Vagina (tissue), 2 donors: ENCODE measurements around the gene TSC1. TPM values are rescaled to one million over a fixed set of nuclear protein-coding genes. Genes with fewer than 3 reads are reported as not detected.

Source experiments
- DNase-seq, 2 donors: peaks; one replicate each; pipeline ENCODE4 v3.0.0-alpha.2; 2017; ENCODE audit errors: extremely low spot score in 2 of 2
- H3K27ac ChIP-seq: fragments of 200-600 bp; sonication (generic); one replicate; pipeline ENCODE4 v1.5.1; 2019
- H3K27me3 ChIP-seq: fragments of 200-600 bp; sonication (generic); one replicate; pipeline ENCODE4 v1.5.1; 2019
- H3K36me3 ChIP-seq, 2 donors: fragments of 200-600 bp; sonication (generic); one replicate each; pipeline ENCODE4 v1.5.1; 2017 to 2019
- H3K4me1 ChIP-seq: fragments of 200-600 bp; sonication (generic); one replicate; pipeline ENCODE4 v1.5.1; 2019
- H3K4me3 ChIP-seq, 2 donors: fragments of 200-600 bp; sonication (generic); 1 replicate in 1 of 2; 2 replicates in 1 of 2; pipeline ENCODE4 v1.5.1; 2016 to 2019
- H3K9me3 ChIP-seq: fragments of 200-600 bp; sonication (generic); one replicate; pipeline ENCODE4 v1.5.1; 2019
- POLR2A ChIP-seq, 2 donors: fragments of 450-650 bp; IDR thresholded peaks; one replicate each; pipeline ENCODE4 v1.6.1; 2017; ENCODE audit warnings: antibody characterized with exemption in 2 of 2, mild to moderate bottlenecking in 2 of 2, moderate library complexity in 2 of 2
- POLR2AphosphoS5 ChIP-seq, 2 donors: sonication (generic); formaldehyde crosslinking; IDR thresholded peaks; one replicate each; pipeline ENCODE4 v1.9.0; 2017; ENCODE audit warnings: antibody characterized with exemption in 2 of 2, mild to moderate bottlenecking in 2 of 2, low read depth in 1 of 2; ENCODE audit not compliant: insufficient read depth in 1 of 2
- intact Hi-C: fragments of 100-400 bp; cut with DNase I; formaldehyde crosslinking; loops from one replicate; pipeline ENCODE4 v1.15.1; 2023
- total RNA-seq: library from RNA; depleted of rRNA; stranded (reverse); fragments of >200 nt; gene quantifications from one replicate; pipeline ENCODE4 v1.2.3, GENCODE V29; 2016
- TF ChIP-seq, protein P1 (sequence below), 3 experiments: fragments of 450-650 bp in 2 of 3; fragments of 200-600 bp in 1 of 3; sonication (generic) in 1 of 3; IDR thresholded peaks; one replicate each; pipeline ENCODE4 v1.5.1; 2017 to 2019; ENCODE audit warnings: antibody characterized with exemption in 3 of 3, mild to moderate bottlenecking in 2 of 3, moderate library complexity in 2 of 3

The TSC1 gene
- total RNA-seq, 1 donor from 2014 or later, result 56.2 TPM

GRCh38 chr9:132939169-132939568 is 5.2 kb downstream of the TSC1 start:
- TF ChIP-seq POLR2AphosphoS5 (IDR thresholded peaks at IDR 0.05; ENCODE audit: insufficient read depth in 1 of 2, low read depth in 1 of 2) (no peak), POLR2A (IDR thresholded peaks at IDR 0.05) (no peak)
- TF ChIP-seq, protein P1, sequence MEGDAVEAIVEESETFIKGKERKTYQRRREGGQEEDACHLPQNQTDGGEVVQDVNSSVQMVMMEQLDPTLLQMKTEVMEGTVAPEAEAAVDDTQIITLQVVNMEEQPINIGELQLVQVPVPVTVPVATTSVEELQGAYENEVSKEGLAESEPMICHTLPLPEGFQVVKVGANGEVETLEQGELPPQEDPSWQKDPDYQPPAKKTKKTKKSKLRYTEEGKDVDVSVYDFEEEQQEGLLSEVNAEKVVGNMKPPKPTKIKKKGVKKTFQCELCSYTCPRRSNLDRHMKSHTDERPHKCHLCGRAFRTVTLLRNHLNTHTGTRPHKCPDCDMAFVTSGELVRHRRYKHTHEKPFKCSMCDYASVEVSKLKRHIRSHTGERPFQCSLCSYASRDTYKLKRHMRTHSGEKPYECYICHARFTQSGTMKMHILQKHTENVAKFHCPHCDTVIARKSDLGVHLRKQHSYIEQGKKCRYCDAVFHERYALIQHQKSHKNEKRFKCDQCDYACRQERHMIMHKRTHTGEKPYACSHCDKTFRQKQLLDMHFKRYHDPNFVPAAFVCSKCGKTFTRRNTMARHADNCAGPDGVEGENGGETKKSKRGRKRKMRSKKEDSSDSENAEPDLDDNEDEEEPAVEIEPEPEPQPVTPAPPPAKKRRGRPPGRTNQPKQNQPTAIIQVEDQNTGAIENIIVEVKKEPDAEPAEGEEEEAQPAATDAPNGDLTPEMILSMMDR (IDR thresholded peaks at IDR 0.05), result no peak
- no peak for DNase-seq
- intact Hi-C loops, result no loop called here
- Histone ChIP-seq H3K36me3 (no peaks in the 10 kb centered on the region), H3K4me3 (no peak overlapping the region), H3K9me3 (no peaks in the 10 kb centered on the region), H3K4me1 (peaks cover 26% of the 10 kb centered on the region), H3K27ac (no peak overlapping the region), H3K27me3 (no peaks in the 10 kb centered on the region)

DNA sequence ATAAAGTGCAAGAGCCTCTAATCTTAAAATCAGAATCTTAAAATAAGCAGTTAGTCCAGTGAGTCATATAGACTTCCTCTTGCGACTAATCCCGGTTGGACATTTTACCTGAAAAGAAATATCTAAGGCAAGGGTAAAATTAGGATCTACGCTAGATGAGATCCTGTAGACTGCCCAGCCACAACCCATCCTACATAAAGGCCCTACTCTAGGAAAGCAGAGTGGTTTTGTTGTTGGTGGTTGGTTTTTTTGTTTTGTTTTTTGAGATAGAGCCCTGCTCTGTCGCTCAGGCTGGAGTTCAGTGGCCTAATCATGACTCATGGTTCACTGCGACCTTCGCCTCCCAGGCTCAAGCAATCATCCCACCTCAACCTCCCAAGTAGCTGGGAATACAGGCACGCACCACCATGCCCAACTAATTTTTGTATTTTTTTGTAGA is 6.9 kb downstream of the TSC1 start:
- Histone ChIP-seq H3K27me3 (no peaks in the 10 kb centered on the region), H3K27ac (no peak overlapping the region), H3K9me3 (no peaks in the 10 kb centered on the region), H3K4me3 (no peak overlapping the region), H3K4me1 (peaks cover 9% of the 10 kb centered on the region), H3K36me3 (peaks cover 0 to 9% of the 10 kb centered on the region in 2 donors)
- TF ChIP-seq POLR2A (IDR thresholded peaks at IDR 0.05), result no peak
- TF ChIP-seq, protein P1 (IDR thresholded peaks at IDR 0.05), result no peak
- no peak for TF ChIP-seq POLR2AphosphoS5 (IDR thresholded peaks at IDR 0.05; ENCODE audit: insufficient read depth in 1 of 2, low read depth in 1 of 2)
- DNase-seq, result no peak
- intact Hi-C loops, result no loop called here

DNA sequence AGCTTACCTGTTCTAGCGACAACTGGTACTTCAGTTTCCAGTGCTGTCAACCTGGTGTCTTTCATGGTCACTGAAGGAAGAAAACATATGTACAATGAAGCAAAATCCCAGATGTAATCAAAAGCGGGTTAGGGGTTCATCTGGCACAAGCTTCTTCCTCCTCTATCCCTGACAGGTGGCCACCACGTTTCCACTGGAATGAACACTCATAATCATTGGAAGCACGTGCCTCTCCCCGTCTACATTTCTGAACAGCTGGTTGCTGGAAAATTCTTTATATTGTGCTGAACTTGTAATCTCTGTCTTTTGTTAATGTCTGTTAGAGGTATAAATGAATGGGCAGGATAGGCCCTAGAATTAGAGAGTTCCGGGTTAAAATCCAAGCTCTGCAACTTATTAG is 9.4 kb downstream of the TSC1 start:
- H3K4me1 ChIP-seq, result no peaks in the 10 kb centered on the region
- no peak for TF ChIP-seq POLR2A (IDR thresholded peaks at IDR 0.05)
- no peak for TF ChIP-seq POLR2AphosphoS5 (IDR thresholded peaks at IDR 0.05; ENCODE audit: insufficient read depth in 1 of 2, low read depth in 1 of 2)
- TF ChIP-seq, protein P1 (IDR thresholded peaks at IDR 0.05), result no peak
- no peak overlapping the region for H3K4me3 ChIP-seq
- H3K27me3 ChIP-seq, result no peaks in the 10 kb centered on the region
- H3K36me3 ChIP-seq, result peaks cover 0 to 14% of the 10 kb centered on the region in 2 donors
- intact Hi-C loops, result no loop called here
- H3K9me3 ChIP-seq, result no peaks in the 10 kb centered on the region
- DNase-seq, result no peak
- H3K27ac ChIP-seq, result no peak overlapping the region

GRCh38 chr9:132931178-132931735 is 13.2 kb downstream of the TSC1 start:
- TF ChIP-seq, protein P1 (IDR thresholded peaks at IDR 0.05), result no peak
- TF ChIP-seq POLR2AphosphoS5 (IDR thresholded peaks at IDR 0.05; ENCODE audit: insufficient read depth in 1 of 2, low read depth in 1 of 2) (no peak), POLR2A (IDR thresholded peaks at IDR 0.05) (no peak)
- H3K4me3 ChIP-seq, result no peak overlapping the region
- DNase-seq, result no peak
- no peak overlapping the region for H3K27ac ChIP-seq
- no peaks in the 10 kb centered on the region for H3K9me3 ChIP-seq
- intact Hi-C loops, result no loop called here
- H3K27me3 ChIP-seq, result no peaks in the 10 kb centered on the region
- no peaks in the 10 kb centered on the region for H3K4me1 ChIP-seq
- H3K36me3 ChIP-seq, result peaks cover 0 to 38% of the 10 kb centered on the region in 2 donors

- peaks cover 0 to 63% of the 10 kb centered on the region in 2 donors for H3K36me3 ChIP-seq
- H3K4me1 ChIP-seq, result no peaks in the 10 kb centered on the region
- H3K27me3 ChIP-seq, result no peaks in the 10 kb centered on the region
- no peak overlapping the region for H3K4me3 ChIP-seq
- no peak overlapping the region for H3K27ac ChIP-seq
- H3K9me3 ChIP-seq, result no peaks in the 10 kb centered on the region
- TF ChIP-seq POLR2AphosphoS5 (IDR thresholded peaks at IDR 0.05; ENCODE audit: insufficient read depth in 1 of 2, low read depth in 1 of 2), result no peak
- no peak for TF ChIP-seq POLR2A (IDR thresholded peaks at IDR 0.05)
- TF ChIP-seq, protein P1 (IDR thresholded peaks at IDR 0.05), result no peak
- intact Hi-C loops, result no loop called here
- DNase-seq, result no peak
These were observed 16.7 kb downstream of the TSC1 start for GRCh38 chr9:132927704-132928103.
